ENCODE measurements around the gene ALDH1A3.

- no peak for TF ChIP-seq POLR2A (IDR thresholded peaks at IDR 0.05)
- TF ChIP-seq, protein P1, sequence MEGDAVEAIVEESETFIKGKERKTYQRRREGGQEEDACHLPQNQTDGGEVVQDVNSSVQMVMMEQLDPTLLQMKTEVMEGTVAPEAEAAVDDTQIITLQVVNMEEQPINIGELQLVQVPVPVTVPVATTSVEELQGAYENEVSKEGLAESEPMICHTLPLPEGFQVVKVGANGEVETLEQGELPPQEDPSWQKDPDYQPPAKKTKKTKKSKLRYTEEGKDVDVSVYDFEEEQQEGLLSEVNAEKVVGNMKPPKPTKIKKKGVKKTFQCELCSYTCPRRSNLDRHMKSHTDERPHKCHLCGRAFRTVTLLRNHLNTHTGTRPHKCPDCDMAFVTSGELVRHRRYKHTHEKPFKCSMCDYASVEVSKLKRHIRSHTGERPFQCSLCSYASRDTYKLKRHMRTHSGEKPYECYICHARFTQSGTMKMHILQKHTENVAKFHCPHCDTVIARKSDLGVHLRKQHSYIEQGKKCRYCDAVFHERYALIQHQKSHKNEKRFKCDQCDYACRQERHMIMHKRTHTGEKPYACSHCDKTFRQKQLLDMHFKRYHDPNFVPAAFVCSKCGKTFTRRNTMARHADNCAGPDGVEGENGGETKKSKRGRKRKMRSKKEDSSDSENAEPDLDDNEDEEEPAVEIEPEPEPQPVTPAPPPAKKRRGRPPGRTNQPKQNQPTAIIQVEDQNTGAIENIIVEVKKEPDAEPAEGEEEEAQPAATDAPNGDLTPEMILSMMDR (IDR thresholded peaks at IDR 0.05), result no peak
Measured at GRCh38 chr15:100930306-100930848, 50.7 kb downstream of the ALDH1A3 start.

All from thyroid gland (tissue), 4 donors.